Measurements from ENCODE around the gene PTCD1.
"Not testable (repeated sequence)": the region's sequence is repeated elsewhere in the genome, so short reads cannot be mapped to it uniquely, and the experiment has no call there.

The PTCD1 gene

GRCh38 chr7:99407872-99408378 is 30.7 kb downstream of the PTCD1 start:
- DNase-seq, result peak; percentile 28

GRCh38 chr7:99406557-99406956 is 32.0 kb downstream of the PTCD1 start:
- no peak for DNase-seq

GRCh38 chr7:99404977-99405320 is 33.6 kb downstream of the PTCD1 start:
- no peak for DNase-seq

GRCh38 chr7:99404235-99404976 is 34.2 kb downstream of the PTCD1 start:
- DNase-seq, result no peak

- no peak for DNase-seq
Observed at GRCh38 chr7:99403764-99404163, 34.8 kb downstream of the PTCD1 start.

- no peak for DNase-seq
Observed at GRCh38 chr7:99402854-99403253, 35.7 kb downstream of the PTCD1 start.

- no peak for DNase-seq
Observed at GRCh38 chr7:99399597-99399996, 39.0 kb downstream of the PTCD1 start.

GRCh38 chr7:99398891-99399445 is 39.6 kb downstream of the PTCD1 start:
- DNase-seq, result no peak

- DNase-seq, result no peak
Observed at GRCh38 chr7:99397297-99397983, 41.2 kb downstream of the PTCD1 start.

- DNase-seq, result no peak
Observed at GRCh38 chr7:99396418-99397296, 41.9 kb downstream of the PTCD1 start.

GRCh38 chr7:99395616-99396327 is 42.8 kb downstream of the PTCD1 start:
- DNase-seq, result no peak

- no peak for DNase-seq
Observed at GRCh38 chr7:99394188-99394502, 44.5 kb downstream of the PTCD1 start.

- DNase-seq, result peak; percentile 88
Observed at GRCh38 chr7:99393355-99394187, 45.0 kb downstream of the PTCD1 start.

GRCh38 chr7:99392659-99393354 is 45.8 kb downstream of the PTCD1 start:
- DNase-seq, result peak; percentile 89

GRCh38 chr7:99392046-99392445 is 46.6 kb downstream of the PTCD1 start:
- no peak for DNase-seq

GRCh38 chr7:99390941-99391602 is 47.5 kb downstream of the PTCD1 start:
- DNase-seq, result no peak

GRCh38 chr7:99389772-99390171 is 48.8 kb downstream of the PTCD1 start:
- no peak for DNase-seq

GRCh38 chr7:99387912-99388311 is 50.7 kb downstream of the PTCD1 start:
- no peak for DNase-seq

GRCh38 chr7:99387239-99387635 is 51.4 kb downstream of the PTCD1 start:
- not testable (repeated sequence) for DNase-seq

GRCh38 chr7:99386584-99387238 is 51.9 kb downstream of the PTCD1 start:
- no peak for DNase-seq
